CD4-positive, alpha-beta memory T cell (primary cell): ENCODE measurements around the gene RTN4R. TPM values are rescaled to one million over a fixed set of nuclear protein-coding genes. Genes with fewer than 3 reads are reported as not detected.

ENCODE experiments used
- CTCF ChIA-PET: fragments of 350-600 bp; sonication (Branson Sonifier 250); formaldehyde crosslinking; loops from one replicate; lab custom pipeline; 2021; ENCODE audit warnings: inconsistent platforms; ENCODE audit not compliant: partially characterized antibody; lab: Charles Lee
- POLR2A ChIA-PET: fragments of 350-600 bp; sonication (Branson Sonifier 250); formaldehyde crosslinking; loops from one replicate; lab custom pipeline; 2021; ENCODE audit not compliant: partially characterized antibody; lab: Charles Lee
- DNase-seq, 5 donors: peaks; one replicate each; pipeline versions ENCODE4 v3.0.0 to v3.0.0-alpha.2; 2020 to 2022; ENCODE audit warnings: mixed read lengths in 1 of 5
- H3K27ac ChIP-seq: one replicate; pipeline ENCODE4 v1.7.0; 2013; ENCODE audit warnings: low read depth, low read length
- H3K27me3 ChIP-seq: 2 replicates; pipeline ENCODE4 v1.7.0; 2013; ENCODE audit warnings: mild to moderate bottlenecking, low read length, moderate library complexity; ENCODE audit not compliant: insufficient read depth
- H3K36me3 ChIP-seq: 2 replicates; pipeline ENCODE4 v1.7.0; 2013; ENCODE audit warnings: mild to moderate bottlenecking, low read length, moderate library complexity; ENCODE audit not compliant: insufficient read depth
- H3K4me1 ChIP-seq: 2 replicates; pipeline ENCODE4 v1.7.0; 2013; ENCODE audit warnings: mild to moderate bottlenecking, low read length, moderate library complexity; ENCODE audit not compliant: insufficient read depth
- H3K4me3 ChIP-seq, 2 donors: one replicate each; pipeline ENCODE4 v1.7.0; 2013; ENCODE audit warnings: low read length in 2 of 2, mild to moderate bottlenecking in 1 of 2
- H3K9me3 ChIP-seq, 2 donors: one replicate each; pipeline ENCODE4 v1.7.0; 2013; ENCODE audit warnings: low read length in 2 of 2, control low read depth in 1 of 2; ENCODE audit not compliant: control insufficient read depth in 1 of 2
- H3K27ac Mint-ChIP-seq, 7 donors: one replicate each; pipeline ENCODE4 v1.8.0; 2020 to 2021; ENCODE audit warnings: mixed read lengths in 7 of 7, mild to moderate bottlenecking in 6 of 7, inconsistent platforms in 3 of 7, moderate library complexity in 3 of 7
- H3K27me3 Mint-ChIP-seq, 2 donors: one replicate each; pipeline ENCODE4 v1.8.0; 2020 to 2021; ENCODE audit warnings: mixed read lengths in 2 of 2
- H3K36me3 Mint-ChIP-seq, 2 donors: one replicate each; pipeline ENCODE4 v1.8.0; 2020 to 2021; ENCODE audit warnings: mixed read lengths in 2 of 2, inconsistent platforms in 1 of 2, mild to moderate bottlenecking in 1 of 2
- H3K4me1 Mint-ChIP-seq, 4 donors: one replicate each; pipeline ENCODE4 v1.8.0; 2020 to 2021; ENCODE audit warnings: mixed read lengths in 4 of 4, mild to moderate bottlenecking in 1 of 4
- H3K4me3 Mint-ChIP-seq, 8 donors: one replicate each; pipeline ENCODE4 v1.8.0; 2020 to 2021; ENCODE audit warnings: mixed read lengths in 8 of 8, mild to moderate bottlenecking in 7 of 8, moderate library complexity in 6 of 8, inconsistent platforms in 3 of 8
- H3K9me3 Mint-ChIP-seq, 8 donors: one replicate each; pipeline ENCODE4 v1.8.0; 2020 to 2021; ENCODE audit warnings: mixed read lengths in 8 of 8, mild to moderate bottlenecking in 5 of 8, inconsistent platforms in 3 of 8, moderate library complexity in 1 of 8
- intact Hi-C: fragments of 100-400 bp; cut with micrococcal nuclease; formaldehyde crosslinking; loops from one replicate; pipeline ENCODE4 v1.15.1; 2023
- polyA plus RNA-seq, 2 donors: library from polyadenylated mRNA; unstranded; fragments of 300-500 nt; fragmentation: Illumina TruSeq; gene quantifications; one replicate each; pipeline ENCODE4 v1.2.3, GENCODE V29; 2021
- total RNA-seq, 2 experiments: library from RNA; stranded (reverse); gene quantifications; one replicate each; pipeline ENCODE4 v1.2.3, GENCODE V29; 2021

Gene RTN4R
- total and polyA plus RNA-seq, 4 experiments from 2014 or later = 1.7 to 6.3 (median 2.4) TPM

DNA sequence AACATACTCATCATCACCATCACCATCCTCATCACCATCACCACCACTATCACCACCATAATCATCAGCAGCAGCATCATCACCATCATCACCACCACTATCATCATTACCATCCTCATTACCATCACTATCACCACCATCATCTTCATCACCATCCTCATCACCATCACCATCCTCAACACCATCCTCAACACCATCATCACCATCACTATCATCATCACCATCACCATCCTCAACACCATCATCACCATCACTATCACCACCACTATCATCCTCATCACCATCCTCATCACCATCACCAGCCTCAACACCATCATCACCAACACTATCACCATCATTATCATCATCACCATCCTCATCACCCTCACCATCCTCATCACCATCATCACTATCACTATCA lies 16.6 kb downstream of the RTN4R start:
- CTCF ChIA-PET = no interaction called here
- no peaks in the 10 kb centered on the region for H3K9me3 ChIP-seq
- Mint-ChIP-seq H3K36me3 (no peaks in the 10 kb centered on the region), H3K4me1 (peaks cover 0 to 7% (median 4%) of the 10 kb centered on the region in 4 donors), H3K27ac (no peak overlapping the region), H3K27me3 (no peaks in the 10 kb centered on the region), H3K9me3 (peaks cover 0 to 2% (median 0%) of the 10 kb centered on the region in 8 donors), H3K4me3 (no peak overlapping the region)
- POLR2A ChIA-PET = no interaction called here
- DNase-seq = no peak
- intact Hi-C loops = no loop called here
- H3K4me1 ChIP-seq = no peaks in the 10 kb centered on the region
- no peak overlapping the region for H3K4me3 ChIP-seq
- no peaks in the 10 kb centered on the region for H3K36me3 ChIP-seq
- H3K27me3 ChIP-seq = no peaks in the 10 kb centered on the region
- H3K27ac ChIP-seq = no peak overlapping the region

GRCh38 chr22:20249797-20250354 lies 18.2 kb downstream of the RTN4R start:
- Histone ChIP-seq H3K9me3 (no peaks in the 10 kb centered on the region), H3K36me3 (no peaks in the 10 kb centered on the region), H3K4me3 (no peak overlapping the region), H3K27ac (no peak overlapping the region), H3K27me3 (no peaks in the 10 kb centered on the region), H3K4me1 (peaks cover 13% of the 10 kb centered on the region)
- peak overlapping the region in 1 of 7 donors; percentile 66 for H3K27ac Mint-ChIP-seq
- CTCF ChIA-PET = no interaction called here
- POLR2A ChIA-PET = no interaction called here
- peaks cover 0 to 2% (median 0%) of the 10 kb centered on the region in 8 donors for H3K9me3 Mint-ChIP-seq
- no peak overlapping the region for H3K4me3 Mint-ChIP-seq
- H3K36me3 Mint-ChIP-seq = no peaks in the 10 kb centered on the region
- no peaks in the 10 kb centered on the region for H3K27me3 Mint-ChIP-seq
- DNase-seq = no peak
- intact Hi-C loops = loop anchor here (10.0 kb wide), 1 partner anchor 65 kb away; no protein-coding TSS in a partner anchor
- peaks cover 11 to 16% (median 12%) of the 10 kb centered on the region in 4 donors for H3K4me1 Mint-ChIP-seq

- POLR2A ChIA-PET = no interaction called here
- Histone ChIP-seq H3K4me3 (no peak overlapping the region), H3K27me3 (no peaks in the 10 kb centered on the region), H3K27ac (no peak overlapping the region), H3K9me3 (no peaks in the 10 kb centered on the region), H3K4me1 (peaks cover 27% of the 10 kb centered on the region), H3K36me3 (no peaks in the 10 kb centered on the region)
- Mint-ChIP-seq H3K9me3 (peaks cover 0 to 2% (median 0%) of the 10 kb centered on the region in 8 donors), H3K27ac (no peak overlapping the region), H3K4me1 (peaks cover 16 to 24% (median 23%) of the 10 kb centered on the region in 4 donors), H3K27me3 (no peaks in the 10 kb centered on the region), H3K36me3 (no peaks in the 10 kb centered on the region), H3K4me3 (no peak overlapping the region)
- no peak for DNase-seq
- CTCF ChIA-PET = no interaction called here
- intact Hi-C loops = loop anchor here (10.0 kb wide), 1 partner anchor 64 kb away; no protein-coding TSS in a partner anchor
These were observed 19.6 kb downstream of the RTN4R start for GRCh38 chr22:20248461-20248978.

GRCh38 chr22:20247608-20248171 lies 20.4 kb downstream of the RTN4R start:
- Mint-ChIP-seq H3K4me1 (peaks cover 17 to 33% (median 29%) of the 10 kb centered on the region in 4 donors), H3K36me3 (no peaks in the 10 kb centered on the region), H3K27ac (peak overlapping the region in 1 of 7 donors; percentile 24), H3K9me3 (peaks cover 0 to 2% (median 0%) of the 10 kb centered on the region in 8 donors), H3K27me3 (no peaks in the 10 kb centered on the region), H3K4me3 (no peak overlapping the region)
- H3K9me3 ChIP-seq = no peaks in the 10 kb centered on the region
- intact Hi-C loops = loop anchor here (10.0 kb wide), 1 partner anchor 63 kb away; no protein-coding TSS in a partner anchor
- no peaks in the 10 kb centered on the region for H3K27me3 ChIP-seq
- H3K4me1 ChIP-seq = peaks cover 35% of the 10 kb centered on the region
- no peak overlapping the region for H3K27ac ChIP-seq
- ChIA-PET CTCF (no interaction called here), POLR2A (no interaction called here)
- H3K36me3 ChIP-seq = no peaks in the 10 kb centered on the region
- H3K4me3 ChIP-seq = no peak overlapping the region
- no peak for DNase-seq

- H3K27me3 Mint-ChIP-seq = no peaks in the 10 kb centered on the region
- peak overlapping the region in 1 of 7 donors; percentile 19 for H3K27ac Mint-ChIP-seq
- no peak for DNase-seq
- H3K4me1 Mint-ChIP-seq = peaks cover 20 to 39% (median 35%) of the 10 kb centered on the region in 4 donors
- no peaks in the 10 kb centered on the region for H3K36me3 ChIP-seq
- POLR2A ChIA-PET = no interaction called here
- peaks cover 42% of the 10 kb centered on the region for H3K4me1 ChIP-seq
- intact Hi-C loops = loop anchor here (10.0 kb wide), 1 partner anchor 62 kb away; no protein-coding TSS in a partner anchor
- H3K4me3 Mint-ChIP-seq = no peak overlapping the region
- no peak overlapping the region for H3K27ac ChIP-seq
- H3K27me3 ChIP-seq = no peaks in the 10 kb centered on the region
- H3K9me3 Mint-ChIP-seq = peaks cover 0 to 2% (median 0%) of the 10 kb centered on the region in 8 donors
- H3K36me3 Mint-ChIP-seq = no peaks in the 10 kb centered on the region
- H3K9me3 ChIP-seq = no peaks in the 10 kb centered on the region
- no peak overlapping the region for H3K4me3 ChIP-seq
- CTCF ChIA-PET = no interaction called here
These were observed 21.1 kb downstream of the RTN4R start for GRCh38 chr22:20247010-20247505.

- no peak overlapping the region for H3K4me3 Mint-ChIP-seq
- no peak overlapping the region for H3K4me3 ChIP-seq
- H3K4me1 Mint-ChIP-seq = peaks cover 20 to 40% (median 35%) of the 10 kb centered on the region in 4 donors
- no peaks in the 10 kb centered on the region for H3K36me3 Mint-ChIP-seq
- peaks cover 0 to 2% (median 0%) of the 10 kb centered on the region in 8 donors for H3K9me3 Mint-ChIP-seq
- H3K36me3 ChIP-seq = no peaks in the 10 kb centered on the region
- H3K27ac Mint-ChIP-seq = no peak overlapping the region
- H3K4me1 ChIP-seq = peaks cover 47% of the 10 kb centered on the region
- DNase-seq = no peak
- POLR2A ChIA-PET = no interaction called here
- H3K27ac ChIP-seq = no peak overlapping the region
- intact Hi-C loops = loop anchor here (10.0 kb wide), 1 partner anchor 62 kb away; no protein-coding TSS in a partner anchor
- CTCF ChIA-PET = interaction anchor here (1.4 kb wide), 1 partner anchor 89 kb away, joined by 5 read pairs; no protein-coding TSS in a partner anchor
- H3K9me3 ChIP-seq = no peaks in the 10 kb centered on the region
- no peaks in the 10 kb centered on the region for H3K27me3 ChIP-seq
- no peaks in the 10 kb centered on the region for H3K27me3 Mint-ChIP-seq
These were observed 21.6 kb downstream of the RTN4R start for GRCh38 chr22:20246368-20247009.
